Vagina (tissue), 2 donors: ENCODE data around the gene OPN1SW. TPM values are rescaled to one million over a fixed set of nuclear protein-coding genes. Genes with fewer than 3 reads are reported as not detected.

Source experiments
- DNase-seq, 2 donors: peaks; one replicate each; pipeline ENCODE4 v3.0.0-alpha.2; 2017; ENCODE audit errors: extremely low spot score in 2 of 2
- H3K27ac ChIP-seq: fragments of 200-600 bp; sonication (generic); one replicate; pipeline ENCODE4 v1.5.1; 2019
- H3K27me3 ChIP-seq: fragments of 200-600 bp; sonication (generic); one replicate; pipeline ENCODE4 v1.5.1; 2019
- H3K36me3 ChIP-seq, 2 donors: fragments of 200-600 bp; sonication (generic); one replicate each; pipeline ENCODE4 v1.5.1; 2017 to 2019
- H3K4me1 ChIP-seq: fragments of 200-600 bp; sonication (generic); one replicate; pipeline ENCODE4 v1.5.1; 2019
- H3K4me3 ChIP-seq, 2 donors: fragments of 200-600 bp; sonication (generic); 1 replicate in 1 of 2; 2 replicates in 1 of 2; pipeline ENCODE4 v1.5.1; 2016 to 2019
- H3K9me3 ChIP-seq: fragments of 200-600 bp; sonication (generic); one replicate; pipeline ENCODE4 v1.5.1; 2019
- CTCF ChIP-seq, 3 experiments: fragments of 450-650 bp in 2 of 3; fragments of 200-600 bp in 1 of 3; sonication (generic) in 1 of 3; IDR thresholded peaks; one replicate each; pipeline ENCODE4 v1.5.1; 2017 to 2019; ENCODE audit warnings: antibody characterized with exemption in 3 of 3, mild to moderate bottlenecking in 2 of 3, moderate library complexity in 2 of 3
- POLR2A ChIP-seq, 2 donors: fragments of 450-650 bp; IDR thresholded peaks; one replicate each; pipeline ENCODE4 v1.6.1; 2017; ENCODE audit warnings: antibody characterized with exemption in 2 of 2, mild to moderate bottlenecking in 2 of 2, moderate library complexity in 2 of 2
- POLR2AphosphoS5 ChIP-seq, 2 donors: sonication (generic); formaldehyde crosslinking; IDR thresholded peaks; one replicate each; pipeline ENCODE4 v1.9.0; 2017; ENCODE audit warnings: antibody characterized with exemption in 2 of 2, mild to moderate bottlenecking in 2 of 2, low read depth in 1 of 2; ENCODE audit not compliant: insufficient read depth in 1 of 2
- intact Hi-C: fragments of 100-400 bp; cut with DNase I; formaldehyde crosslinking; loops from one replicate; pipeline ENCODE4 v1.15.1; 2023
- total RNA-seq: library from RNA; depleted of rRNA; stranded (reverse); fragments of >200 nt; gene quantifications from one replicate; pipeline ENCODE4 v1.2.3, GENCODE V29; 2016

The OPN1SW gene
- total RNA-seq, 1 donor from 2014 or later, result not detected

GRCh38 chr7:128814499-128814898 is 38.9 kb upstream of the OPN1SW start:
- Histone ChIP-seq H3K27me3 (no peaks in the 10 kb centered on the region), H3K9me3 (no peaks in the 10 kb centered on the region), H3K36me3 (no peaks in the 10 kb centered on the region), H3K4me3 (no peak overlapping the region), H3K27ac (no peak overlapping the region), H3K4me1 (no peaks in the 10 kb centered on the region)
- TF ChIP-seq POLR2AphosphoS5 (IDR thresholded peaks at IDR 0.05; ENCODE audit: insufficient read depth in 1 of 2, low read depth in 1 of 2) (no peak), CTCF (IDR thresholded peaks at IDR 0.05) (no peak), POLR2A (IDR thresholded peaks at IDR 0.05) (no peak)
- no peak for DNase-seq
- intact Hi-C loops, result no loop called here

GRCh38 chr7:128812514-128813168 is 37.0 kb upstream of the OPN1SW start:
- no peak overlapping the region for H3K27ac ChIP-seq
- no peaks in the 10 kb centered on the region for H3K27me3 ChIP-seq
- H3K9me3 ChIP-seq, result no peaks in the 10 kb centered on the region
- H3K4me1 ChIP-seq, result no peaks in the 10 kb centered on the region
- intact Hi-C loops, result no loop called here
- no peaks in the 10 kb centered on the region for H3K36me3 ChIP-seq
- TF ChIP-seq CTCF (IDR thresholded peaks at IDR 0.05), result no peak
- no peak for TF ChIP-seq POLR2A (IDR thresholded peaks at IDR 0.05)
- TF ChIP-seq POLR2AphosphoS5 (IDR thresholded peaks at IDR 0.05; ENCODE audit: insufficient read depth in 1 of 2, low read depth in 1 of 2), result no peak
- no peak for DNase-seq
- H3K4me3 ChIP-seq, result no peak overlapping the region

GRCh38 chr7:128811631-128812430 is 36.2 kb upstream of the OPN1SW start:
- TF ChIP-seq POLR2A (IDR thresholded peaks at IDR 0.05) (no peak), POLR2AphosphoS5 (IDR thresholded peaks at IDR 0.05; ENCODE audit: insufficient read depth in 1 of 2, low read depth in 1 of 2) (no peak), CTCF (IDR thresholded peaks at IDR 0.05) (no peak)
- no peaks in the 10 kb centered on the region for H3K27me3 ChIP-seq
- no peaks in the 10 kb centered on the region for H3K4me1 ChIP-seq
- no peak overlapping the region for H3K27ac ChIP-seq
- intact Hi-C loops, result no loop called here
- DNase-seq, result no peak
- H3K36me3 ChIP-seq, result no peaks in the 10 kb centered on the region
- no peaks in the 10 kb centered on the region for H3K9me3 ChIP-seq
- no peak overlapping the region for H3K4me3 ChIP-seq

- H3K36me3 ChIP-seq, result no peaks in the 10 kb centered on the region
- no peak overlapping the region for H3K4me3 ChIP-seq
- DNase-seq, result no peak
- H3K27ac ChIP-seq, result no peak overlapping the region
- H3K9me3 ChIP-seq, result no peaks in the 10 kb centered on the region
- no peaks in the 10 kb centered on the region for H3K27me3 ChIP-seq
- TF ChIP-seq CTCF (IDR thresholded peaks at IDR 0.05), result no peak
- no peak for TF ChIP-seq POLR2AphosphoS5 (IDR thresholded peaks at IDR 0.05; ENCODE audit: insufficient read depth in 1 of 2, low read depth in 1 of 2)
- TF ChIP-seq POLR2A (IDR thresholded peaks at IDR 0.05), result no peak
- H3K4me1 ChIP-seq, result no peaks in the 10 kb centered on the region
- intact Hi-C loops, result no loop called here
These were observed 35.4 kb upstream of the OPN1SW start for GRCh38 chr7:128810997-128811396.

GRCh38 chr7:128810473-128810872 is 34.9 kb upstream of the OPN1SW start:
- Histone ChIP-seq H3K27ac (no peak overlapping the region), H3K36me3 (peaks cover 0 to under 1% of the 10 kb centered on the region in 2 donors), H3K4me1 (no peaks in the 10 kb centered on the region), H3K4me3 (no peak overlapping the region), H3K27me3 (no peaks in the 10 kb centered on the region), H3K9me3 (no peaks in the 10 kb centered on the region)
- intact Hi-C loops, result no loop called here
- no peak for DNase-seq
- TF ChIP-seq POLR2A (IDR thresholded peaks at IDR 0.05) (no peak), POLR2AphosphoS5 (IDR thresholded peaks at IDR 0.05; ENCODE audit: insufficient read depth in 1 of 2, low read depth in 1 of 2) (no peak), CTCF (IDR thresholded peaks at IDR 0.05) (no peak)
